H1 (cell line): ENCODE measurements around the gene KLK4. TPM values are rescaled to one million over a fixed set of nuclear protein-coding genes. Genes with fewer than 3 reads are reported as not detected.

ENCODE experiments used
- CTCF ChIA-PET: fragments of 300-600 bp; sonication (Branson Sonifier 250); formaldehyde crosslinking; loops from one replicate; lab custom pipeline; 2021; ENCODE audit not compliant: partially characterized antibody; lab: Charles Lee
- POLR2A ChIA-PET: fragments of 300-600 bp; sonication (Branson Sonifier 250); formaldehyde crosslinking; loops from one replicate; lab custom pipeline; 2021; ENCODE audit warnings: inconsistent platforms; ENCODE audit not compliant: partially characterized antibody; lab: Charles Lee
- DNase-seq, 2 experiments: peaks; one replicate each; pipeline versions ENCODE4 v3.0.0 to v3.0.0-alpha.2; 2010 to 2022; ENCODE audit warnings: low spot score in 2 of 2, low read depth in 1 of 2, mixed read lengths in 1 of 2
- FAIRE-seq: peaks from 2 replicates; lab custom pipeline; 2011; peaks lifted over from hg19 to GRCh38; lab: Jason Lieb, UNC
- H2AFZ ChIP-seq: 2 replicates; pipeline ENCODE4 v1.8.1; 2012; ENCODE audit warnings: low read length, inconsistent platforms
- H2AK5ac ChIP-seq: 2 replicates; pipeline ENCODE4 v1.6.1; 2013; ENCODE audit warnings: low read depth, low read length
- H2BK120ac ChIP-seq: replicated peaks from 2 replicates; pipeline ENCODE3; 2013; ENCODE audit warnings: low read depth, low read length, inconsistent platforms
- H2BK12ac ChIP-seq: 2 replicates; pipeline ENCODE4 v1.6.1; 2013; ENCODE audit warnings: low read depth, low read length
- H2BK15ac ChIP-seq: 2 replicates; pipeline ENCODE4 v1.6.1; 2013; ENCODE audit warnings: low read length
- H2BK20ac ChIP-seq: 2 replicates; pipeline ENCODE4 v1.6.1; 2013; ENCODE audit warnings: low read length
- H2BK5ac ChIP-seq: 2 replicates; pipeline ENCODE4 v1.6.1; 2013; ENCODE audit warnings: low read depth, low read length
- H3K14ac ChIP-seq: 2 replicates; pipeline ENCODE4 v1.6.1; 2013; ENCODE audit warnings: inconsistent platforms; ENCODE audit not compliant: insufficient read length
- H3K18ac ChIP-seq: 2 replicates; pipeline ENCODE4 v1.6.1; 2013; ENCODE audit warnings: low read length; ENCODE audit errors: extremely low read depth
- H3K23ac ChIP-seq: 2 replicates; pipeline ENCODE4 v1.6.1; 2013; ENCODE audit warnings: inconsistent platforms; ENCODE audit not compliant: insufficient read length
- H3K23me2 ChIP-seq: 2 replicates; pipeline ENCODE4 v1.6.1; 2013; ENCODE audit warnings: low read depth, low read length
- H3K27ac ChIP-seq: 2 replicates; pipeline ENCODE4 v1.6.1; 2011; ENCODE audit warnings: low read depth, low read length, inconsistent platforms
- H3K27me3 ChIP-seq, 4 experiments: replicated peaks in 1 of 4; 1 replicate in 1 of 4; 2 replicates in 3 of 4; pipeline versions ENCODE4 v1.6.1 to v1.8.1; 2011 to 2013; ENCODE audit warnings: low read length in 3 of 4, mild to moderate bottlenecking in 3 of 4, inconsistent platforms in 2 of 4, mixed read lengths in 2 of 4, moderate library complexity in 1 of 4; ENCODE audit not compliant: control insufficient read depth in 3 of 4, insufficient read depth in 3 of 4; ENCODE audit errors: extremely low read depth in 1 of 4
- H3K36me3 ChIP-seq, 4 experiments: 2 replicates each; pipeline versions ENCODE4 v1.6.1 to v1.8.1; 2011 to 2013; ENCODE audit warnings: mild to moderate bottlenecking in 4 of 4, low read length in 3 of 4, moderate library complexity in 2 of 4, control low read depth in 1 of 4, inconsistent platforms in 1 of 4; ENCODE audit not compliant: insufficient read depth in 4 of 4, control insufficient read depth in 2 of 4
- H3K4ac ChIP-seq: replicated peaks from 2 replicates; pipeline ENCODE3; 2013; ENCODE audit warnings: low read length, low read depth, mixed read lengths, inconsistent platforms; ENCODE audit not compliant: insufficient read length
- H3K4me1 ChIP-seq, 4 experiments: replicated peaks in 1 of 4; 1 replicate in 1 of 4; 2 replicates in 3 of 4; pipeline versions ENCODE4 v1.6.1 to v1.8.1; 2011 to 2013; ENCODE audit warnings: low read length in 3 of 4, inconsistent platforms in 2 of 4, mixed read lengths in 1 of 4; ENCODE audit not compliant: insufficient read depth in 4 of 4, control insufficient read depth in 3 of 4
- H3K4me2 ChIP-seq, 2 experiments: 2 replicates each; pipeline versions ENCODE4 v1.6.1 to v1.8.1; 2011 to 2013; ENCODE audit warnings: low read depth in 2 of 2, low read length in 2 of 2, control low read depth in 1 of 2, inconsistent platforms in 1 of 2, mild to moderate bottlenecking in 1 of 2; ENCODE audit not compliant: insufficient read depth in 1 of 2
- H3K4me3 ChIP-seq, 4 experiments: fragments of 200-600, 300-600 bp in 1 of 4; sonication (generic), shearing (Covaris generic), sonication (Bioruptor Twin) in 1 of 4; 2 replicates each; pipeline versions ENCODE4 v1.5.1 to v1.8.1; 2011 to 2016; ENCODE audit warnings: low read length in 4 of 4, low read depth in 3 of 4, control low read depth in 2 of 4, inconsistent platforms in 2 of 4, mild to moderate bottlenecking in 2 of 4, mixed read lengths in 1 of 4, moderate library complexity in 1 of 4; ENCODE audit not compliant: insufficient read depth in 2 of 4; ENCODE audit errors: extremely low read depth in 1 of 4
- H3K56ac ChIP-seq: replicated peaks from 2 replicates; pipeline ENCODE3; 2013; ENCODE audit warnings: low read depth, mild to moderate bottlenecking, mixed read lengths, low read length, inconsistent platforms; ENCODE audit not compliant: insufficient read length
- H3K79me1 ChIP-seq: 2 replicates; pipeline ENCODE4 v1.6.1; 2013; ENCODE audit warnings: low read depth, low read length, control low read depth
- H3K79me2 ChIP-seq, 2 experiments: 2 replicates each; pipeline versions ENCODE4 v1.6.1 to v1.8.1; 2012 to 2013; ENCODE audit warnings: low read length in 2 of 2, mild to moderate bottlenecking in 2 of 2, inconsistent platforms in 1 of 2; ENCODE audit not compliant: insufficient read depth in 2 of 2, control insufficient read depth in 1 of 2
- H3K9ac ChIP-seq, 4 experiments: replicated peaks in 1 of 4; 1 replicate in 1 of 4; 2 replicates in 3 of 4; pipeline versions ENCODE4 v1.6.1 to v1.8.1; 2011 to 2013; ENCODE audit warnings: low read depth in 3 of 4, low read length in 3 of 4, control low read depth in 2 of 4, mild to moderate bottlenecking in 2 of 4, moderate library complexity in 2 of 4, inconsistent platforms in 1 of 4; ENCODE audit errors: extremely low read depth in 1 of 4
- H3K9me3 ChIP-seq, 2 experiments: 2 replicates each; pipeline versions ENCODE4 v1.6.1 to v1.8.1; 2012 to 2013; ENCODE audit warnings: mild to moderate bottlenecking in 2 of 2, moderate library complexity in 2 of 2, control low read depth in 1 of 2, inconsistent platforms in 1 of 2, low read depth in 1 of 2, low read length in 1 of 2, mixed read lengths in 1 of 2; ENCODE audit not compliant: insufficient read depth in 2 of 2
- H4K20me1 ChIP-seq, 2 experiments: replicated peaks in 1 of 2; 2 replicates each; pipeline versions ENCODE3 to v1.8.1; 2011 to 2013; ENCODE audit warnings: inconsistent platforms in 2 of 2, low read length in 2 of 2, mild to moderate bottlenecking in 1 of 2; ENCODE audit not compliant: insufficient read depth in 2 of 2, control insufficient read depth in 1 of 2
- H4K5ac ChIP-seq: 2 replicates; pipeline ENCODE4 v1.6.1; 2013; ENCODE audit warnings: low read length, low read depth, mixed read lengths, inconsistent platforms; ENCODE audit not compliant: insufficient read length
- H4K8ac ChIP-seq: 2 replicates; pipeline ENCODE4 v1.8.0; 2013; ENCODE audit warnings: mild to moderate bottlenecking, moderate library complexity, low read length, inconsistent platforms; ENCODE audit not compliant: insufficient read depth; ENCODE audit errors: extremely low read depth
- H4K91ac ChIP-seq: replicated peaks from 2 replicates; pipeline ENCODE3; 2013; ENCODE audit warnings: low read length, mixed read lengths, inconsistent platforms; ENCODE audit not compliant: insufficient read length
- BCL11A ChIP-seq, 2 experiments: IDR thresholded peaks; one replicate each; pipeline ENCODE4 v1.6.1; 2011; ENCODE audit warnings: low read depth in 2 of 2, low read length in 2 of 2, mild to moderate bottlenecking in 2 of 2
- CHD1 ChIP-seq: IDR thresholded peaks from 2 replicates; pipeline ENCODE4 v1.6.1; 2012; ENCODE audit warnings: low read depth, low read length, improper control_type of control experiment
- CTBP2 ChIP-seq: IDR thresholded peaks from 2 replicates; pipeline ENCODE4 v1.7.0; 2011; ENCODE audit warnings: borderline replicate concordance, mild to moderate bottlenecking, moderate library complexity, mixed read lengths, low read length; ENCODE audit not compliant: insufficient read depth, insufficient read length
- HDAC6 ChIP-seq: IDR thresholded peaks from one replicate; pipeline ENCODE4 v1.7.1; 2012; ENCODE audit warnings: low read depth, mild to moderate bottlenecking, inconsistent platforms, low read length, moderate library complexity
- JUN ChIP-seq: IDR thresholded peaks from 2 replicates; pipeline ENCODE4 v1.6.1; 2011; ENCODE audit warnings: low read depth, mild to moderate bottlenecking, improper control_type of control experiment, low read length
- JUND ChIP-seq: IDR thresholded peaks from 2 replicates; pipeline ENCODE4 v1.6.1; 2011; ENCODE audit warnings: mild to moderate bottlenecking, improper control_type of control experiment, low read length
- KDM4A ChIP-seq: IDR thresholded peaks from one replicate; pipeline ENCODE4 v1.7.1; 2012; ENCODE audit warnings: low read depth, mild to moderate bottlenecking, moderate library complexity, low read length, inconsistent platforms; ENCODE audit not compliant: severe bottlenecking
- MAFK ChIP-seq: IDR thresholded peaks from 2 replicates; pipeline ENCODE4 v1.6.1; 2012; ENCODE audit warnings: low read depth, mild to moderate bottlenecking, improper control_type of control experiment, low read length
- POLR2AphosphoS5 ChIP-seq: IDR thresholded peaks from 2 replicates; pipeline ENCODE4 v1.6.1; 2011; ENCODE audit warnings: low read depth, low read length
- SIN3A ChIP-seq, 2 experiments: IDR thresholded peaks in 1 of 2; conservative IDR thresholded peaks in 1 of 2; 2 replicates each; pipeline ENCODE4 v1.6.1; 2011 to 2012; ENCODE audit warnings: low read length in 2 of 2, improper control_type of control experiment in 1 of 2, low read depth in 1 of 2, mild to moderate bottlenecking in 1 of 2
- SIX5 ChIP-seq: IDR thresholded peaks from 2 replicates; pipeline ENCODE4 v1.6.1; 2011; ENCODE audit warnings: mild to moderate bottlenecking, low read depth, low read length
- SP1 ChIP-seq: IDR thresholded peaks from 2 replicates; pipeline ENCODE4 v1.6.1; 2011; ENCODE audit warnings: low read depth, low read length
- TCF12 ChIP-seq: IDR thresholded peaks from 2 replicates; pipeline ENCODE4 v1.6.1; 2011; ENCODE audit warnings: low read depth, mild to moderate bottlenecking, low read length
- TEAD4 ChIP-seq: IDR thresholded peaks from 2 replicates; pipeline ENCODE4 v1.6.1; 2012; ENCODE audit warnings: low read depth, low read length, inconsistent platforms, mixed read lengths
- YY1 ChIP-seq: IDR thresholded peaks from 2 replicates; pipeline ENCODE4 v1.6.1; 2011; ENCODE audit warnings: low read depth, mild to moderate bottlenecking, low read length
- WGBS, 2 experiments: shearing (Covaris generic) in 1 of 2; methylation state at CpG; one replicate each; pipeline versions ENCODE4 v1.1.6 to v1.1.7; 2013 to 2015; ENCODE audit warnings: low lambda C conversion rate in 2 of 2, mixed read lengths in 2 of 2, inconsistent platforms in 1 of 2, low coverage in 1 of 2, missing lambda C conversion rate in 1 of 2; ENCODE audit not compliant: insufficient replicate concordance in 2 of 2, insufficient coverage in 1 of 2, insufficient read length in 1 of 2; ENCODE audit errors: extremely low coverage in 1 of 2, missing lambda C conversion rate in 1 of 2; 5-methylcytosine and 5-hydroxymethylcytosine counted together
- polyA plus RNA-seq, 7 experiments: library from polyadenylated mRNA; depleted of rRNA in 3 of 7; stranded (reverse) in 5 of 7; unstranded in 2 of 7; fragments of >200 nt in 5 of 7; fragments of 200-250 nt in 2 of 7; gene quantifications; 1 replicate in 5 of 7; 2 replicates in 1 of 7; 4 replicates in 1 of 7; pipeline versions ENCODE4 v1.2.1 to v1.2.3, GENCODE V29; 2011 to 2013; ENCODE audit warnings: missing spikeins in 2 of 7, mixed read lengths in 2 of 7
- total RNA-seq: library from RNA; stranded (reverse); fragmentation: NEBNext Ultra II Directional; extraction: Animal tissue kit (Norgen Biotek cat#: 25700); gene quantifications from 2 replicates; pipeline ENCODE4 v1.2.1, GENCODE V29; 2021

The KLK4 gene
- total and polyA plus RNA-seq, 2 of the 8 experiments (the other 6 are each of a cell fraction or from before 2014, with no cell fraction given) = 0.44 TPM; not detected in 1

DNA sequence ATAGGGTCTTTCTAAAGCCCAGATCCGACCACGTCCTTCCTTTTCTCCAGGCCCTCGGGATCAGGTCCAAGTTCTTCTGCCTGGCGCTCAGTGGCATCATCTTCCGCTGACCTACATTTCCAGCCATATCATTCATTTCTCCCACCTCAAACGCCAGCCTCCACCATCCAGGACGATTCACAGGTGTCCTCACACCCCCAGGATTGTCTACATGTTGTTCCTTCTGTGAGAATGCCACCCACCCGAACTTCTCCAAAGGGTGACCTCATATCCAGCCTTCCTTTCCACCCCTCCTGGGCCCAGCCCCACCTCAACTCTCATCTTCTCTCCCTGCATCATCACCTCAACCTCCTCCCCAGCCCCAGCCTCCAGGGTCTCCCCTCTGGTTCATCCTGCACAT lies 46.4 kb upstream of the KLK4 start:
- DNase-seq (no peak), FAIRE-seq (no peak)
- H3K23ac ChIP-seq = no peak overlapping the region
- H3K18ac ChIP-seq = no peak overlapping the region
- no peak overlapping the region; the same call in 1 of the 2 replicates for H4K8ac ChIP-seq
- H3K14ac ChIP-seq = no peak overlapping the region
- H4K20me1 ChIP-seq = no peaks in the 10 kb centered on the region
- H2BK12ac ChIP-seq = 0 out of 2 replicates have a peak overlapping the region, but pooled peaks have one; percentile 27
- no peaks in the 10 kb centered on the region; the same call in 1 of the 2 replicates for H3K23me2 ChIP-seq
- H3K9ac ChIP-seq = no peak overlapping the region
- no peak overlapping the region for H3K27ac ChIP-seq
- H3K36me3 ChIP-seq = no peaks in the 10 kb centered on the region
- no peaks in the 10 kb centered on the region for H3K27me3 ChIP-seq
- no peak overlapping the region for H2BK120ac ChIP-seq
- POLR2A ChIA-PET = no interaction called here
- H4K91ac ChIP-seq = no peak overlapping the region
- CTCF ChIA-PET = interaction anchor here (1.2 kb wide), 1 partner anchor 63 kb away, joined by 3 read pairs; no protein-coding TSS in a partner anchor
- H3K79me2 ChIP-seq = no peaks in the 10 kb centered on the region
- WGBS, 2 experiments = 80% methylated on average over 8 of the region's 8 CpGs; no CpG with 5 or more reads in 1 of the 2 experiments
- no peak overlapping the region for H3K4me2 ChIP-seq
- H3K79me1 ChIP-seq = no peaks in the 10 kb centered on the region
- H3K4me1 ChIP-seq = peaks cover 0 to 7% (median 3%) of the 10 kb centered on the region in 4 experiments; a peak in 6 of 7 replicates
- peak overlapping the region; percentile 75; the same call in 1 of the 2 replicates for H2AK5ac ChIP-seq
- no peak overlapping the region for H2BK5ac ChIP-seq
- H3K9me3 ChIP-seq = no peaks in the 10 kb centered on the region
- H2BK15ac ChIP-seq = no peak overlapping the region
- H3K56ac ChIP-seq = no peak overlapping the region
- H2AFZ ChIP-seq = no peak overlapping the region
- no peak overlapping the region for H4K5ac ChIP-seq
- no peak overlapping the region for H2BK20ac ChIP-seq
- no peak overlapping the region for H3K4ac ChIP-seq
- H3K4me3 ChIP-seq = no peak overlapping the region
- no peak for TF ChIP-seq MAFK
- no peak for TF ChIP-seq TEAD4
- TF ChIP-seq JUND = no peak
- TF ChIP-seq YY1 = no peak
- no peak for TF ChIP-seq CHD1
- no peak for TF ChIP-seq JUN
- no peak for TF ChIP-seq KDM4A
- no peak for TF ChIP-seq SIN3A (conservative IDR thresholded peaks at IDR 0.05 in 1 of 2, IDR thresholded peaks at IDR 0.05 in 1 of 2; ENCODE audit: low read depth in 1 of 2, low read length in 2 of 2)
- no peak for TF ChIP-seq SP1
- TF ChIP-seq BCL11A (IDR thresholded peaks at IDR 0.05; ENCODE audit: low read depth in 2 of 2, low read length in 2 of 2) = no peak
- TF ChIP-seq CTBP2 = no peak
- no peak for TF ChIP-seq SIX5
- TF ChIP-seq TCF12 = no peak
- no peak for TF ChIP-seq HDAC6
- TF ChIP-seq POLR2AphosphoS5 = no peak
